Measurements from ENCODE around the gene WASHC2A. TPM values are rescaled to one million over a fixed set of nuclear protein-coding genes. Genes with fewer than 3 reads are reported as not detected.
"Not testable (repeated sequence)": the region's sequence is repeated elsewhere in the genome, so short reads cannot be mapped to it uniquely, and the experiment has no call there.

The WASHC2A gene
- total RNA-seq, 3 donors from 2014 or later, result 40.1 to 52.5 (median 41.3) TPM

DNA sequence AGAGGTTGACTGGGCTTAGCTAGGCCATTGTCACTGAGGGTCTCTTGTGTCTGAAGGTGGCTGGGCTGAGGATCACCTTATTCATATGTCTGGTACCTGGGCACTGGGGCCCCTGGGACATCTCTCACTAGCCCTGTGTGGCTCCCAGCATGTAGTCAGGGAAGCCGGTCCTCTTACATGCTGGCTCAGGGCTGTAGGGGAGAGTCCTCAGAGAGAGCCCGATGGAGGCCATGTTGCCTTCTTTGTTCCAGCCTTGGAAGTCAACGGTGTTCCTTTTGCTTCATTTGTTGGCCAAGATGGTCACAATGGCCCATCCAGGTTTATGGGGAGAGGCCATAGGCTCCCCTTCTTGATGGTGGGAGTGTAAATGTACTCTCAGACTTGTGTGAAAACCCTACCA is 34.0 kb downstream of the WASHC2A start:
- H3K4me3 ChIP-seq; intact Hi-C loops (cut with DNase I; ENCODE audit: low total_unique reads): not testable (repeated sequence)

DNA sequence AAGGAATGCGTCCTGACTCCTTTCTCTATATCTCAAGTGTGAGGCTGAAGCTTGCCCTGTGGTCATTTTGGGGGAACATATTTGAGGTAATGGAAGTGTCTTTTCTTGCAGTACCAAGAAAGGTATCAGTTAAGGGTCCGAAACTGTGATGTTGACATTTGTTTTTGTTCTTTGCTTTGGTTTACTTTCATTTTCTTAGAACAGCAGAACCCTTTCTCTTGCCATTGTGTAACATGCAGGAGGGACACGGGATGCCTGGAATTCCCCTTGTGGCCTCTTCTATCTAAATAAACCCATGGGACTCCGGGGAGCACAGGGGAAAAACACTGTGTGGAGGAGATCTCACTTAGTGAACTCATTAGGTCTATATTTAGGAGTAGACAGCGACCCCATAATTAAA is 34.5 kb downstream of the WASHC2A start:
- H3K27ac ChIP-seq; H3K36me3 ChIP-seq; DNase-seq (ENCODE audit: low spot score in 2 of 2); intact Hi-C loops (cut with DNase I; ENCODE audit: low total_unique reads); H3K4me3 ChIP-seq; H3K27me3 ChIP-seq; H3K9me3 ChIP-seq; H3K4me1 ChIP-seq: not testable (repeated sequence)

More for the DNA sequence above, 34.0 kb downstream of the WASHC2A start:
- not testable (repeated sequence) for H3K9me3 ChIP-seq; DNase-seq (ENCODE audit: low spot score in 2 of 2); H3K4me1 ChIP-seq; H3K27ac ChIP-seq; H3K27me3 ChIP-seq; H3K36me3 ChIP-seq

DNA sequence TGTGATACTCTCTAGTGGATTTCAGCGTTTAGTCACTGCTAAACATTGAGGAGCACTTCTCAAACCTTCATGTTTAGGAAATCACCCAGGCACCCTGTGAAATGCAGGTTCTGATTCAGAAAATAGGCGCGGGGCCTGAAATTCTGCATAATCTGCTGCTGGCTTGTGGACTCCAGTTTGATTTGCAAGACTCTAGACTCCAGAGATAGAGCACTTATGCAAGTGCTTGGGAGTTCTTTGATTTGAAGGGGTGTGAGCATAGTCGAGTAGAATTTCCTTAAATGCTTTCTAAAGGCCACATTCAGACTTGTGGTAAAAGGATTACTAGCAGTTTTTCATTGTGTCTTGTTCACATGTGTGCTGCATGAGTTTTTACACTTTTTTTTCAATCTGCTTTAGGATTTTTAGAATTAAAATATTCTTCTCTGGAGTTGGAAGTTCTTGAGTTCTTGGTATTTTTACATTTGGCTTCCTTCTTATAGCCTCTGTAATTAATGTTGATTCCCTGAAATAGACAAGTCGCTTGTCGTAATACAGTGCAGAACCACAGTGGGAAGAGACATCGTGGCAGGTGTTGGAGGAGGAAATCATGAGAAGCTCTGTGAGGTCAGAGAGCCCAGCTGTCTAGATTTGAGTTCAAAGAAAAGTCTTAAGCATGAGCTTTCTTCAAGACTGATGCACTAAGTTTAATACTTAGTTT is 41.4 kb downstream of the WASHC2A start:
- intact Hi-C loops (cut with DNase I; ENCODE audit: low total_unique reads); H3K36me3 ChIP-seq; DNase-seq (ENCODE audit: low spot score in 2 of 2); H3K27me3 ChIP-seq; H3K9me3 ChIP-seq; H3K27ac ChIP-seq; H3K4me1 ChIP-seq; H3K4me3 ChIP-seq: not testable (repeated sequence)

DNA sequence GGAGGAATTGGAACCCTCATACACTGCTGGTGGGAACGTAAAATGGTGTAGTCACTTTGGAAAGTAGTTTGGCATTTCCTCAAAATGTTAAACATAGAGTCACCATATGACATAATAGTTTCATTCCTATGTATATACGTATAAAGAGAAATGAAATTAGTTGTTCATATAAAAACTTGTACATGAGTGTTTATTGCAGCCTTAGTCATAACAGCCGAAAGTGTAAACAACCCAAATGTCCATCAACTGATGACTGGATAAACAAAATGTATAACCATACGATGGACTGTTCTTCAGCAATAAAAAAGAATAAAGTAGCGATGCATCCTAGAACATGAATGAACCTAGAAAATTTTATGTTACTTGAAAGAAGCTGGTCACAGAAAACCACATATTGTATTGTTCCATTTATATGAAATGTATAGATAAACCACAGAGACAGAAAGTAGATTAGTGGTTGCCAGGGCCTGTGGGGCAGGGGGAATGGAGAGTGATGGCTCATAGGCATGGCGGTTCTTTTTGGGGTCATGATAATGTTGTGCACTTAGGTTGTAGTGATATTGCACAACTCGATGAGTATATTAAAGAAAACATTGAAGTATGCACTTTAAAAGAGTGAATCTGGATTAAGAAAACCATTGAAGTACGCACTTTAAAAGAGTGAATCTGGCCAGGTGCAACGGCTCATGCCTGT is 44.8 kb downstream of the WASHC2A start:
- H3K36me3 ChIP-seq; H3K27ac ChIP-seq; H3K27me3 ChIP-seq; H3K9me3 ChIP-seq; DNase-seq (ENCODE audit: low spot score in 2 of 2); H3K4me1 ChIP-seq; H3K4me3 ChIP-seq; intact Hi-C loops (cut with DNase I; ENCODE audit: low total_unique reads): not testable (repeated sequence)

DNA sequence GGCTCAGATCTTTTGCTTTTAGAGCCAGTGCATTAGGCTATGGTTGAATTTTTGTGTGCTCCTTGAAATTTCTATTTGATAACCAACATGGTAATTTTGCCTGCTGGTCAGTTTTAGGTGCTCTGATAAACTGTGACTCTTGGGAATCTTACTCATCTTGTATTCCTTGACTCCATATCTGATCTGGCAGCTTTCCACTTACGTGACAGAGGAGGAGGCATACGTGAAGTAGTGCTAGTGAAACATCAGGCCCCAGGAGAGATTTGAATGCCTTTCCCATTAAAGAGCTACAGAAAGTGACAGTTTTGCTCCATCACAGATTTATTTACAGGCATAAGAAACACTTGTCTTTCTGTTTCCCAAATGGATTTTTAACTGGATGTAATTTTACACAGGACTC is 59.0 kb downstream of the WASHC2A start:
- H3K4me1 ChIP-seq; H3K4me3 ChIP-seq; H3K9me3 ChIP-seq; H3K27me3 ChIP-seq; intact Hi-C loops (cut with DNase I; ENCODE audit: low total_unique reads); DNase-seq (ENCODE audit: low spot score in 2 of 2); H3K36me3 ChIP-seq; H3K27ac ChIP-seq: not testable (repeated sequence)

DNA sequence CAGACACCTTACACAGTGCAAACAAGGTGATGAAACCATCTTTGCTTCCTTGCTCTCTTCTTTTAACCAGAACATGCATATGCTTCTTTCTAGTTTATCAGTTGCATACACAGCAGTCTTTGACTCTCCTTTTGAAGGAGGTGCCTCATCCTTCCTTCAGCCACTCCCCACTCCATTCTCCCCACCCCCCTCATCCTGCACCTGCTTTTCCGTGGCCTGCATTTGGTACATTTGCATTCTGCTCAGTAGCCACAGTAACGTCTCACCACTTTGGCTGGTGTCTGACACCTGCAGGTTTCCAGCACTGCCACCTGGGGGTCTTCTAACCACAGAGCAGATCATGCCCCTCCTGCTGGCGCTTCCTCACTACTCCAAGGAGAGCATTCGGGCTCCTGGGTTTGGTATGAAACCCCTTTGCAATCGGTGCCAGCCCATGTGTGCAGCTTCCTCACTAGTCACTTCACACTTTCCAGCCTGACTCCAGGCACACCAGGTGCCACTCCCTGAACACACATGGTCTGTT is 60.1 kb downstream of the WASHC2A start:
- H3K27me3 ChIP-seq; H3K9me3 ChIP-seq; H3K27ac ChIP-seq; intact Hi-C loops (cut with DNase I; ENCODE audit: low total_unique reads); H3K4me1 ChIP-seq; H3K4me3 ChIP-seq; DNase-seq (ENCODE audit: low spot score in 2 of 2); H3K36me3 ChIP-seq: not testable (repeated sequence)

DNA sequence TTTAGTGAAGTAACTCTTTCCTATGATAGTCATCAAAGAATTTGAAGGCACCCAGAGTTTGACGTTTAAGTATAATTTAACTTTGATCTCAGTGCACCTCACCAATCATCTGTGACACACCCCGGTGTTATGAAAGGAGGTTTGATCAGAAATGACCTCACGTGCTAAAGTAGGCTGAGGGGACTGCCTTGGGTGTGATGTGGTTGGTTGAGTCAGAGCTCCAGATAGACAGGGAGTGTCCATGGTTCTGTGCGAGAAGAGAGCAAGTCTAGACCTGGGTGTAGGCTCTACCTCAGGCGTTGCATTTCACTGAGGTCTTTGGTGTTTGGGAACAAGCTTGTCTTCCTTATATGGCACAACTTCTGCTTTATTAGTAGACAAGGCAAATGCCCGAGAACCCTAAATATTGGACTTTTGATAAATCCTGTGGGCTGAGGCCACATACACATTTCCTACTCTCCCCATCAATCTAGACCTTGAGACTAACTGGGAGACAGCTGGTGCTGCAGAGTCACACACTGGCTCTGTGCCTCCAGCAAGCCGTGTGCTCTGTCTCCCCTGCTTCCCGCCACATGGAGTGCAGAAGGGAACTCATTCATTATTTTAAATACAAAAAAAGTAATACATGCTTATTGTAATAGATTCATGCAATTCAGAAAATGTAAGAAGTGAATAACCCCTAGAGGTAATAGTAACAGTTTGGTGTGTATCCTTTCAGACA is 63.7 kb downstream of the WASHC2A start:
- H3K27me3 ChIP-seq; H3K9me3 ChIP-seq; DNase-seq (ENCODE audit: low spot score in 2 of 2); H3K36me3 ChIP-seq; H3K4me1 ChIP-seq; H3K27ac ChIP-seq; H3K4me3 ChIP-seq; intact Hi-C loops (cut with DNase I; ENCODE audit: low total_unique reads): not testable (repeated sequence)

DNA sequence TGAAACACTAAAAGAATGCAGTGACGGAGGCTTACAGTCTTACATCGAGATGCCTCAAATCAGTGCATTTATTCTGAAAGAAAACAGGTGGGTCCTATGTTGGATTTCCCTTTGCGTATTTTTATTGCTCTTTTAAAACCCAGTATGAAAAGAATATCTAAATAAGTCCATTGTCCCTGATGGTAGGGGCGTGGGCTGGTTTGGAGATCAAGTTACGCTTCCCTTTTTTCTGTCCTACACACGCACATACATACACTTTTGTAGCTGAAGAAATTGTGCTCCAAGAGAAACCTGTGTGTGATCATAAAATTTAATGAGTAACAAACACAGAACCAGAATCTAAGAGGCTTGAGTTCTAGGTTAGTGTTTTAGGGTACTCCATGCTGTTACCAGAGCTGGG is 64.6 kb downstream of the WASHC2A start:
- H3K27me3 ChIP-seq; H3K27ac ChIP-seq; H3K4me3 ChIP-seq; intact Hi-C loops (cut with DNase I; ENCODE audit: low total_unique reads); H3K4me1 ChIP-seq; H3K36me3 ChIP-seq; H3K9me3 ChIP-seq; DNase-seq (ENCODE audit: low spot score in 2 of 2): not testable (repeated sequence)

DNA sequence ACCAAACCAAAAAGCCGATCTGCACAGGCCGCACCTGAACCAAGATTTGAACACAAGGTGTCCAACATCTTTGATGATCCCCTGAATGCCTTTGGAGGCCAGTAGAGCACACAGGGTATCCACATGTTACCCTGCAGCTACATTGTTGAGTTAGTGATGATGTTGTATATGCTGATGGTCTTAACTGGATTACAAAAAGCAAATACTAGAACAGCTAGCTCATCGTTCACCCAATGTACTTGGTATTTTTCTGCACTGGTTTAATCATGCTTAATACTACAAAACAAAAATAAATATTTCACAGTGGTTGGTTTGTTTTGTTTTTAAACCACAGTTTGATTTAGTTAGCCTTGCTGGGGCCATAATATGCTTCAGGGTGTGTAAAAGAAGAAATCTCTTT is 65.1 kb downstream of the WASHC2A start:
- H3K4me1 ChIP-seq; H3K27me3 ChIP-seq; intact Hi-C loops (cut with DNase I; ENCODE audit: low total_unique reads); H3K36me3 ChIP-seq; H3K9me3 ChIP-seq; H3K4me3 ChIP-seq; H3K27ac ChIP-seq; DNase-seq (ENCODE audit: low spot score in 2 of 2): not testable (repeated sequence)

DNA sequence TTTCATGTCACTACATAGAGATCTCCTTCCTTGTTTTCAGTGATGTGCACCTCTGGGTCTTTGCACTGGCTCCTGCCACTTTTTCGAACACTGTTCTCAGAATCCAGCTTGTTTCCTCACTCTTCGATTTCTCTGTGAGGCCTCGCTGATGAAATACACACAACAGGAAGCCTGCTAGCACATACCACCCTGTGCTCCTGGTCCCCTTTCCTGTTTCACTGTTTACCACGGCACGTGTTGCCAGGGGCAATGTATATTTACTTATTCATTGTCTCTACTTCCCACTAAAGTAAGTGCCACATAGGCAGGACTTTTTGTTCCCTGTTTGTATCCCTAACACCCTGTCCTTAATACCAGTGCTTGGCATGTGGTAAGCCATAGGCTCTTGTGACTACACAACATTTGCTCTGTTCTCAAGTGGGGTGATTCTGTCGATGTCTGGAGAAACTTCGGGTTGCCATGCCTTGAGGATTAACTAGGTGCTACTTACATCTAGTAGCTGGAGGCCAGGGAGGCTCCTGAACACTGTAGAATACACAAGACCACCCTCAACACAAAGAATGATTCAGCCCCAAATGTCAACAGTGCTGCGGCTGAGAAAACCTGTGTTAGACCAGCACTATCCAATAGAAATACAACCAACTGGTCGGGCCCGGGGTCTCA is 75.9 kb downstream of the WASHC2A start:
- H3K27ac ChIP-seq; H3K9me3 ChIP-seq; H3K4me3 ChIP-seq; intact Hi-C loops (cut with DNase I; ENCODE audit: low total_unique reads); H3K27me3 ChIP-seq; H3K36me3 ChIP-seq; DNase-seq (ENCODE audit: low spot score in 2 of 2); H3K4me1 ChIP-seq: not testable (repeated sequence)

DNA sequence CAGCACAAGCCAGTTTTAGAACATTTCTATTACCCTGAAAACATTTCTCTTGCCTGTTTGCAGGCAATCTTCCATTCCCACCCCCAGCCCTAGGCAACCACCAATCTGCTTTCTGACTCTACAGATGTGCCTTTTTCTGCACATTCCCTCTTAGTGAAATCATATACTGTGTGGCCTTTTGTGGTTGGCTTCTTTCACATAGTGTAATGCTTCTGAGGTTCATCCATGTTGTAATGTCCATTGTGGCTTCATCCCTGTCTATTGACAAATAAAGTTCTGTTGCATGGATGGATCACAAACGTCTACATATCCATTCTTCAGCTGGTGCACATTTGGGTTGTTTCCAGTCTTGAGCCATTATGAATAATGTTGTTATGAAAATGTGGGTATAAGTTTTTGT is 77.8 kb downstream of the WASHC2A start:
- H3K36me3 ChIP-seq; H3K27me3 ChIP-seq; H3K4me3 ChIP-seq; H3K27ac ChIP-seq; H3K9me3 ChIP-seq; H3K4me1 ChIP-seq; DNase-seq (ENCODE audit: low spot score in 2 of 2); intact Hi-C loops (cut with DNase I; ENCODE audit: low total_unique reads): not testable (repeated sequence)

Data from breast epithelium (tissue), 4 donors.